Omental fat pad (tissue), 4 donors: ENCODE data around the gene UBE3B. TPM values are rescaled to one million over a fixed set of nuclear protein-coding genes. Genes with fewer than 3 reads are reported as not detected.
"Not testable (repeated sequence)": the region's sequence is repeated elsewhere in the genome, so short reads cannot be mapped to it uniquely, and the experiment has no call there.

Source experiments
- ATAC-seq: fragments of 150-250 bp; one replicate; pipeline ENCODE4 v1.9.1; 2016; ENCODE audit warnings: mild to moderate bottlenecking, moderate library complexity; ENCODE audit not compliant: low FRiP score
- DNase-seq: peaks from one replicate; pipeline ENCODE4 v3.0.0-alpha.2; 2019; ENCODE audit warnings: low spot score
- CTCF ChIP-seq, 3 donors: fragments of 450-650 bp; IDR thresholded peaks; one replicate each; pipeline ENCODE4 v1.5.1; 2016 to 2017; ENCODE audit warnings: antibody characterized with exemption in 3 of 3, mild to moderate bottlenecking in 3 of 3, moderate library complexity in 2 of 3
- total RNA-seq, 4 donors: library from RNA; depleted of rRNA; stranded (reverse); fragments of >200 nt; gene quantifications; one replicate each; pipeline ENCODE4 v1.1.0, GENCODE V29; 2016

Gene UBE3B
- total RNA-seq, 4 donors from 2014 or later: 36.6 to 82.4 (median 40.1) TPM

GRCh38 chr12:109434582-109434981 lies 42.9 kb upstream of the UBE3B start:
- no peak for DNase-seq
- TF ChIP-seq CTCF (IDR thresholded peaks at IDR 0.05): no peak
- no peak for ATAC-seq

DNA sequence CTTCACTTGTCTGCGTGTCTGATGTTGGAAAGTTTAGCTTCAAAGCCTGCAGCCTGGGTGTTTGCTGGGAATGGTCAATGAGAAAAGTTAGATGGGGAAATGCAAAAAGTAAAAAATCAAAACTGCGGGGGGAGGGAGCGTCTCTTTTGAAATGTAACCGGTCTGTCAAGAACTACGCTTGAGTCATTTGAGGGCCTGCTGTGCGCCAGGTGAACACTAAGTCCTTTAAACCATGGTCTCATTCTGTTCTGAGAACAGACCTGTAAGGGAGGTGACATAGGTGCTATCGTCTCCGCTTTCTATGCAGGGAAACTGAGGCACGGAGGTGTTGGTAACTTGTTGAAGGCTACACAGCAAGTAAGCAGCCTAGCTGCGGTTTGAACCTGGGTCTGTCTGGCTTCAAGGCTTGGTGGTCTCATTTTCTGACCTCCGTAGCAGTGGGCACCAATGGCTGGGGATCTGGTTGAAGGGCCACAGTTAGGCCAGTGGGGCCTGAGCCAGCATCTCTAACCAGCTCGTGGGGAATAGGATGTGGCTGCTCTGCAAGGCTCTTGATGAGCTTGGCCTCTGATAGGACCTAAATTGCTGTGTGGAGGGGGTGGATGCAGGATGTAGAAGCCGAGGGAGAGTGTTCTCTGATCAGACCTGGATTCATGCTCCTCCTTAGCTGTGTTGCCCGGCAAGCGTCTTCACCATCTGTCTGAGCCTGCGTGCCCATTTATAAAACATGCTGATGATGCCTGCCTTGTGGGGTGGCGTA lies 41.8 kb upstream of the UBE3B start:
- ATAC-seq: no peak
- DNase-seq: no peak
- TF ChIP-seq CTCF (IDR thresholded peaks at IDR 0.05): no peak

DNA sequence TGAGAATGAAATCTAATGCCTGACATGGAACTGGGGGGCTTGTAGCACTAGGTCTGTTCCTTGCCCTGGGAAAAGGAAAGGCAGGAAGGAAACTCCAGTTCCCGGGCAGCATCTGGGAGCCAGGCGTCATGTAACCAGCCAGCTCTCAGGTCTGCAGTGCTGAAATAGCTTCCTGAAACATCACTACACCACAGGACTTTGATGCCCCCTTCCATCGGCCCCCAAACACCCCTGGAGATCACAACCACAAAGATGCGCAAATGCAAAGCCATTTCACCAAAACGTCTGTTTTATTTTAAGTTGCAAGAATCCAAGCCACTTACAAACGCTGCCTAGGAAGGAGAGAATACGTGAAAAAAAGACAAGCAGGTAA lies 41.3 kb upstream of the UBE3B start:
- DNase-seq (no peak), ATAC-seq (no peak)
- no peak for TF ChIP-seq CTCF (IDR thresholded peaks at IDR 0.05)

GRCh38 chr12:109439181-109439580 lies 38.3 kb upstream of the UBE3B start:
- DNase-seq: no peak
- no peak for TF ChIP-seq CTCF (IDR thresholded peaks at IDR 0.05)
- ATAC-seq: no peak

- not testable (repeated sequence) for ATAC-seq, DNase-seq
Observed at GRCh38 chr12:109439951-109440350, 37.5 kb upstream of the UBE3B start.

GRCh38 chr12:109440851-109441490 lies 36.5 kb upstream of the UBE3B start:
- DNase-seq (no peak), ATAC-seq (no peak)
- TF ChIP-seq CTCF (IDR thresholded peaks at IDR 0.05): no peak

DNA sequence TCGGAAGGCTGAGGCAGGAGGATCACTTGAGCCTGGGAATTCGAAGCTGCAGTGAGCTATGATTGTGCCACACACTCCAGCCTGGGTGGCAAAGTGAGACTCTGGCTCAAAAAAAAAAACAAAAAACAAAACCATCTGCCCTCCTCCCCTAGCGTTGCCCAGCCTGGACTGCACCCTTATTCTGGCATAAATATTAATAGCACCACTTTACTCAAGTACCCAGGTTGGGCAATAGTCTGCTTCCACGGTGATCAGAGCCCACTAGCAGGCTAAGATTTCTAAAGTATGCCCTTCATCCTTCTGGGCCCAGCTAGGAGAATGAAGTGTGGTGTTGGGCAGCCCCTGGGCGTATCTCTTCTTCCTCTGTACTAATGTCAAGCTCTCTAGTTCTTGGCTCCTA lies 33.6 kb upstream of the UBE3B start:
- no peak for TF ChIP-seq CTCF (IDR thresholded peaks at IDR 0.05)
- no peak for DNase-seq
- ATAC-seq: no peak
